OCI-LY1 (cell line): ENCODE measurements around the gene CHGA.

ENCODE experiments used
- CTCF ChIP-seq: fragments of 200-600 bp; sonication (generic), shearing (Covaris generic); IDR thresholded peaks from 2 replicates; pipeline ENCODE4 v1.5.1; 2017; ENCODE audit warnings: mild to moderate bottlenecking, antibody characterized with exemption, low read length, moderate library complexity, mixed read lengths
- EZH2 ChIP-seq: fragments of 200-600 bp; sonication (generic), shearing (Covaris generic); IDR thresholded peaks from 2 replicates; pipeline ENCODE4 v1.8.0; 2017; ENCODE audit warnings: borderline replicate concordance, mixed run types, mild to moderate bottlenecking, antibody characterized with exemption, low read length, moderate library complexity, mixed read lengths

- TF ChIP-seq CTCF (no peak), EZH2 (no peak)
Observed at GRCh38 chr14:92925446-92925845, 2.5 kb downstream of the CHGA start.
